HG03565 (cell line): Measurements from ENCODE around the gene MILR1.
A peak's percentile ranks its signal among the peaks of the same experiment; 100 is the strongest.
"Not testable (repeated sequence)": the region's sequence is repeated elsewhere in the genome, so short reads cannot be mapped to it uniquely, and the experiment has no call there.

Experiments used
- ATAC-seq: cut with Tn5 transposase; IDR thresholded peaks from one replicate; pipeline ENCODE4 v1.9.1; 2021; ENCODE audit warnings: mild to moderate bottlenecking, moderate library complexity; ENCODE audit not compliant: unreplicated experiment

Gene MILR1

GRCh38 chr17:64466834-64467233 lies 17.9 kb downstream of the MILR1 start:
- not testable (repeated sequence) for ATAC-seq

GRCh38 chr17:64470625-64471024 lies 21.7 kb downstream of the MILR1 start:
- no peak for ATAC-seq

GRCh38 chr17:64471440-64471839 lies 22.5 kb downstream of the MILR1 start:
- ATAC-seq, result no peak

- no peak for ATAC-seq
Measured at GRCh38 chr17:64472564-64472963, 23.6 kb downstream of the MILR1 start.

- no peak for ATAC-seq
Measured at GRCh38 chr17:64477849-64478248, 28.9 kb downstream of the MILR1 start.

- ATAC-seq, result no peak
Measured at GRCh38 chr17:64480951-64481350, 32.0 kb downstream of the MILR1 start.

GRCh38 chr17:64484380-64484779 lies 35.5 kb downstream of the MILR1 start:
- ATAC-seq, result no peak

- ATAC-seq, result no peak
Measured at GRCh38 chr17:64488301-64488700, 39.4 kb downstream of the MILR1 start.

GRCh38 chr17:64491034-64491860 lies 42.3 kb downstream of the MILR1 start:
- no peak for ATAC-seq

GRCh38 chr17:64491994-64492393 lies 43.1 kb downstream of the MILR1 start:
- ATAC-seq, result no peak

- no peak for ATAC-seq
Measured at GRCh38 chr17:64492481-64493109, 43.7 kb downstream of the MILR1 start.

- ATAC-seq, result no peak
Measured at GRCh38 chr17:64494121-64494520, 45.2 kb downstream of the MILR1 start.

GRCh38 chr17:64495300-64495699 lies 46.4 kb downstream of the MILR1 start:
- not testable (repeated sequence) for ATAC-seq

GRCh38 chr17:64496348-64496785 lies 47.5 kb downstream of the MILR1 start:
- no peak for ATAC-seq

- peak; percentile 69 for ATAC-seq
Measured at GRCh38 chr17:64496786-64497564, 48.1 kb downstream of the MILR1 start, which contains the start of gene POLG2. TSS of gene POLG2 (minus strand) at chr17:64497054. CDS start at chr17:64496968, 86 bp downstream.

GRCh38 chr17:64497565-64498035 lies 48.7 kb downstream of the MILR1 start:
- no peak for ATAC-seq

GRCh38 chr17:64498308-64499203 lies 49.6 kb downstream of the MILR1 start:
- no peak for ATAC-seq

GRCh38 chr17:64499805-64500486 lies 51.0 kb downstream of the MILR1 start:
- ATAC-seq, result no peak

GRCh38 chr17:64500487-64500859 lies 51.6 kb downstream of the MILR1 start:
- no peak for ATAC-seq
